Activated CD4-positive, alpha-beta T cell treated with anti-CD3 and anti-CD28 coated beads, Interleukin-2, amount 10 ng/mL, durations not matched to agents 24 days and 14 days (primary cell): ENCODE data around the gene SLC37A3. TPM values are rescaled to one million over a fixed set of nuclear protein-coding genes. Genes with fewer than 3 reads are reported as not detected.
"Not testable (repeated sequence)": the region's sequence is repeated elsewhere in the genome, so short reads cannot be mapped to it uniquely, and the experiment has no call there.

ENCODE experiments used
- DNase-seq: peaks from one replicate; pipeline ENCODE4 v3.0.0; 2022
- H3K27ac Mint-ChIP-seq: one replicate; pipeline ENCODE4 v1.8.0; 2022; ENCODE audit warnings: mild to moderate bottlenecking, mixed read lengths
- H3K27me3 Mint-ChIP-seq: one replicate; pipeline ENCODE4 v1.8.0; 2022; ENCODE audit warnings: mixed read lengths
- H3K36me3 Mint-ChIP-seq: one replicate; pipeline ENCODE4 v1.8.0; 2022; ENCODE audit warnings: low read depth, mild to moderate bottlenecking, mixed read lengths
- H3K4me1 Mint-ChIP-seq: one replicate; pipeline ENCODE4 v1.8.0; 2021; ENCODE audit warnings: mixed read lengths
- H3K4me3 Mint-ChIP-seq: one replicate; pipeline ENCODE4 v1.8.0; 2022; ENCODE audit warnings: mild to moderate bottlenecking, moderate library complexity, mixed read lengths
- H3K9me3 Mint-ChIP-seq: one replicate; pipeline ENCODE4 v1.8.0; 2021; ENCODE audit warnings: mixed read lengths
- intact Hi-C: fragments of 100-400 bp; cut with micrococcal nuclease; formaldehyde crosslinking; loops from one replicate; pipeline ENCODE4 v1.15.1; 2023
- total RNA-seq: library from RNA; stranded (reverse); gene quantifications from 2 replicates; pipeline ENCODE4 v1.2.3, GENCODE V29; 2022

SLC37A3 gene
- total RNA-seq, 1 donor from 2014 or later = 162 TPM

DNA sequence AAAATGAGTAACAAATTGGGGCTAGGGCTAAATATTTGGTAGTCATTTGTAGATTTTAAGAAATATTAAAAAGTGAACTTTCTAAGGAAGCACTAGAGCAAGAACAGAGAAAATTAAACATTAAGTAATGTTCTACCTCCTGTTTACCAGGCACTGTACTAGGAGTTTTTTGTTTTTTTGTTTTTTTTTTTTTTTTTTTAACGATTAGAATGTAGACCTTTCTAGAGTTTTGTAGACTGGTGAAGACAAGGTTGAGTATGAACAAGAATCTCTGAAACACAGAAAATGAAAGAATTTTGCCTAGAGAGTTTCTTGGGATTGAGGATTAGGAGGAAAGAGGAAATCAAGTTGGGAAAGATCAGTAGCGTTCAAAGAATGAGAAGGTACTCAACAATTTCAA, 73.6 kb downstream of the SLC37A3 start:
- Mint-ChIP-seq H3K9me3 (no peaks in the 10 kb centered on the region), H3K27ac (no peak overlapping the region), H3K36me3 (peaks cover 5% of the 10 kb centered on the region), H3K27me3 (no peaks in the 10 kb centered on the region), H3K4me3 (no peak overlapping the region), H3K4me1 (peaks cover 2% of the 10 kb centered on the region)
- no peak for DNase-seq
- intact Hi-C loops = no loop called here

DNA sequence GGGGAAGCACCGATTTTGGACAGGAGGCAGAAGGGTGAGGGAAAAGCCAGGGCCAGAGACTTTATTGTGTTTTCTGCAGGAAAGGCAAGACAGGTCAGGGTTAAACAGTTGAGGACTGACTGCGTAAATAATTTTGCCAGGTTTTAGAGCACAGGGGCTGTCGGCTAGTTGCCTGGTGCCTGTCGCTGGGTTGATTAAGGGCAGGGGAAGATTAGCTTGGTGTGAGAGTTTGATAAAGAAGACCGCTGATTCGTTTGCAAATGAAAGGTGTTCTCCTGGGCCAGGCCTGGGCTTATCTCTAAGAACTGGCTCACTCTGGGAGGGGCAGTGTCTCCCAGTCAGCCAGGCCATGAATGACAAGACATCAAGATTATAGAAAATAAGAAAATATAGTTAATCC, 75.6 kb downstream of the SLC37A3 start:
- Mint-ChIP-seq H3K9me3 (peaks cover 15% of the 10 kb centered on the region), H3K4me1 (peaks cover 12% of the 10 kb centered on the region), H3K4me3 (no peak overlapping the region), H3K27ac (no peak overlapping the region), H3K36me3 (peaks cover 20% of the 10 kb centered on the region), H3K27me3 (no peaks in the 10 kb centered on the region)
- no peak for DNase-seq
- intact Hi-C loops = no loop called here

DNA sequence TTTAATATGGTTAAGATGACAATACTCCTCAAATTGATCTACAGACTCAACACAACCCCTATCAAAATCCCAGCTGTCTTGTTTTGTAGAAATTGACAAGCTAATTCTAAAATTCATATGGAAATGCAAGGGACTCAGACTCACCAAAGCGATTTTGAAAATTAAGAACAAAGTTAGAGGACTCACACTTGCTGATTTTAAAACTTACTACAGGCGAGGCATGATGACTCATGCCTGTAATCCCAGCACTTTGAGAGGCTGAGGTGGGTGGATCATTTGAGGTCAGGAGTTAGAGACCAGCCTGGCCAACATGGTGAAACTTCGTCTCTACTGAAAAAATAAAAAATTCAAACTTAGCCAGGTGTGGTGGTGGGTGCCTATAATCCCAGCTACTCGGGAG, 78.3 kb downstream of the SLC37A3 start:
- H3K27ac Mint-ChIP-seq, DNase-seq, H3K4me3 Mint-ChIP-seq, H3K27me3 Mint-ChIP-seq, intact Hi-C loops: not testable (repeated sequence)
- Mint-ChIP-seq H3K4me1 (peaks cover 32% of the 10 kb centered on the region), H3K9me3 (peaks cover 15% of the 10 kb centered on the region), H3K36me3 (peaks cover 24% of the 10 kb centered on the region)

DNA sequence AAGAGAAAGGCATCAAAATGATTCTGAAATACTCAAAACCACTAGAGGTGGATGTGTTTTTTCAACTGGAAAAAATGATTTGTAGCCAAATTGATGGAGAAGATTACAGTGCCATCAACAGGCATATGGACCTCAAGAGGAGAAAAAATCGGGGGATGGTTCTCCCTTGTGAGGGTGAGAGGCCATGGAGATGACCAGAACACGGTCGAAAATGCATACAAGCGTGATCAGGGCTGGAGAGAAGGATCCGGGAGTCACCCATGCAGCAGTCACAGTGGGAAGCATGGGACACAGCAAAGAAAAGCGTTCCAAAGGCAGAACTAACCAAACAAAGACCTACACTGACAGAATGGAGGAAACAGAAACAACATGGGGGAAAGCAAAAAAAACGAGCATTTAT, 80.3 kb downstream of the SLC37A3 start:
- H3K4me3 Mint-ChIP-seq = no peak overlapping the region
- no peaks in the 10 kb centered on the region for H3K27me3 Mint-ChIP-seq
- intact Hi-C loops = loop anchor here (5.0 to 10.0 kb wide), 2 partner anchors 256 to 543 kb away; partner anchors contain the start of genes HIPK2 and PARP12
- no peak for DNase-seq
- H3K27ac Mint-ChIP-seq = peak overlapping the region; percentile 4
- H3K4me1 Mint-ChIP-seq = peaks cover 37% of the 10 kb centered on the region
- H3K9me3 Mint-ChIP-seq = peaks cover 15% of the 10 kb centered on the region
- H3K36me3 Mint-ChIP-seq = peaks cover 30% of the 10 kb centered on the region

DNA sequence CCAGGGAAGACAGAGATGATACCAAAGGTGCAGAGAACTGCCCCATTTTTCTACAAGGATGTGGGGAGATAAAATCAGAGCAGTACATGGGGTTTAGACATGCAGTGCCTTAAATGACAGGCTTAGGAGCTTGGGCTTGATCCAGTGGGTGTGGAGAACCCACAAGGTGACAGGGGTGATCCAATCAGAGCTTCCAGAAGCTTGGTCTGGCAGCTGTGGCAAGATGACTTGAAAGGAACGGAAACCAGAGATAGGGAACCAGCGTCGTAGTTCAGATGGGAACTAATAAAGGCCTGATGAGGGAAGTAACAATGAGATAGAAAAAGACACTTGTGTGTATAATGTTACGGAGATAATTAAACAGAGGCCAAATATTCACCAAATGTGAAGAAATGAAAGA, 80.7 kb downstream of the SLC37A3 start:
- H3K27me3 Mint-ChIP-seq = no peaks in the 10 kb centered on the region
- H3K4me3 Mint-ChIP-seq = no peak overlapping the region
- peaks cover 15% of the 10 kb centered on the region for H3K9me3 Mint-ChIP-seq
- peak overlapping the region; percentile 4 for H3K27ac Mint-ChIP-seq
- H3K4me1 Mint-ChIP-seq = peaks cover 39% of the 10 kb centered on the region
- DNase-seq = no peak
- intact Hi-C loops = loop anchor here (5.0 to 10.0 kb wide), 2 partner anchors 255 to 543 kb away; partner anchors contain the start of genes HIPK2 and PARP12
- peaks cover 34% of the 10 kb centered on the region for H3K36me3 Mint-ChIP-seq

DNA sequence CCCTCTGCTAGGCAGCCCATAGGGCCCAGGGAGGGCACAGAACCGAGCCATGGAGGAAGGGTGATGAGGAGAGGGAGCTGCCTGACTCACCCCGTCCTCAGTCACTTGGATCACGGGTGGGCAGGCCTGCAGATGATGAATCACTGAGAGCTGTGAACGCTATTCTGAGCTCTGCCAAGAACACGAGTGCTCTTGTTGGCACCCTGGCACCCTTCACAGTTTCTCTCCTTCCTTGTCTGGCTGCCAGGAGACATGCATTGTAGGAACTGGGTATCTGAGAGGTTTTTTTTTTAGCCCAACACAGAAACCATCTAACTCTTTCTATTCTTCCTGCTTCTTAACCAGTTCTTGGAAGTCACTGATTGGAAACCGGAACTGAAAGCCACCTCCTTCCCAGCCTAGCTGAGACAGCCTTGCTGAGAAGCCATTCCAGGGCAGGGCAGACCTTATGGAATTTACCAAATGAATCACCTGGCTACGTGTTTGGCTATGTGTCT, 82.1 kb downstream of the SLC37A3 start:
- Mint-ChIP-seq H3K4me1 (peaks cover 40% of the 10 kb centered on the region), H3K36me3 (peaks cover 39% of the 10 kb centered on the region), H3K4me3 (peak overlapping the region; percentile 39), H3K27me3 (no peaks in the 10 kb centered on the region), H3K27ac (peak overlapping the region; percentile 65), H3K9me3 (peaks cover 21% of the 10 kb centered on the region)
- intact Hi-C loops = loop anchor here (5.0 to 10.0 kb wide), 2 partner anchors 254 to 541 kb away; partner anchors contain the start of genes HIPK2 and PARP12
- DNase-seq = peak; percentile 62

DNA sequence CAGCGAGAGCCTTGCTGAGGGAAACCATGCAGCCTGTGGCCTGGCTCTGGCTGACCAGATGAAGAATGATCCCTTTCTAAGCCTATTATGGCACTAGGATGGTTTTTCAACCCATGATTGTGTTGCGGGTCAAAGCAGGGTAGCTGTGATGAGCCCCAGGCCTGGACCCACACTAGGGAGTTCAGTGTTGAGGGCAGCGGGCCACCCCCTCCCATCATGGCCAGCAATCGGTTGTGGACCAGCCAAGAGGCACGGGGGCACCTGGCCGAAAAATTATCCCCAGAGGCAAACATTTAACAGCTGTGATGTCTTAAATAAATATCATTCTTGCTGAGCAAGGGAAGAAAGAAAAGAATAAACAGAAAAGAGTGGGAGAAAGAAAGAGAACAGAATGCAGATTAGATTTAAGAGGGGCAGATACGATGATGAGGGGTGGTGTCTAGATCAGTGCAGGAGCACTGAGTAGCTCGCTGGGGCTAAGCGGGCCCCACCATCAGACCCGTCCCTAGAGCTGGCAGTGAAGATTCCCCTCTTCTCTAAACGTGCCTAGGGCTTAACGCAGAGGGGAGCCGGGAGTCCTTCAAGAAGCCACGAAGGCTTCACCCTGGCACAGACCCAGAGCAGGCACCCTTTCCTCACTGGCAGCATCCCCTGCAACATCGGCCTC, 82.7 kb downstream of the SLC37A3 start:
- Mint-ChIP-seq H3K27ac (peak overlapping the region; percentile 8), H3K9me3 (peaks cover 21% of the 10 kb centered on the region), H3K36me3 (peaks cover 39% of the 10 kb centered on the region), H3K4me1 (peaks cover 41% of the 10 kb centered on the region), H3K27me3 (no peaks in the 10 kb centered on the region), H3K4me3 (no peak overlapping the region)
- intact Hi-C loops = loop anchor here (5.0 to 10.0 kb wide), 2 partner anchors 253 to 541 kb away; partner anchors contain the start of genes HIPK2 and PARP12
- no peak for DNase-seq

DNA sequence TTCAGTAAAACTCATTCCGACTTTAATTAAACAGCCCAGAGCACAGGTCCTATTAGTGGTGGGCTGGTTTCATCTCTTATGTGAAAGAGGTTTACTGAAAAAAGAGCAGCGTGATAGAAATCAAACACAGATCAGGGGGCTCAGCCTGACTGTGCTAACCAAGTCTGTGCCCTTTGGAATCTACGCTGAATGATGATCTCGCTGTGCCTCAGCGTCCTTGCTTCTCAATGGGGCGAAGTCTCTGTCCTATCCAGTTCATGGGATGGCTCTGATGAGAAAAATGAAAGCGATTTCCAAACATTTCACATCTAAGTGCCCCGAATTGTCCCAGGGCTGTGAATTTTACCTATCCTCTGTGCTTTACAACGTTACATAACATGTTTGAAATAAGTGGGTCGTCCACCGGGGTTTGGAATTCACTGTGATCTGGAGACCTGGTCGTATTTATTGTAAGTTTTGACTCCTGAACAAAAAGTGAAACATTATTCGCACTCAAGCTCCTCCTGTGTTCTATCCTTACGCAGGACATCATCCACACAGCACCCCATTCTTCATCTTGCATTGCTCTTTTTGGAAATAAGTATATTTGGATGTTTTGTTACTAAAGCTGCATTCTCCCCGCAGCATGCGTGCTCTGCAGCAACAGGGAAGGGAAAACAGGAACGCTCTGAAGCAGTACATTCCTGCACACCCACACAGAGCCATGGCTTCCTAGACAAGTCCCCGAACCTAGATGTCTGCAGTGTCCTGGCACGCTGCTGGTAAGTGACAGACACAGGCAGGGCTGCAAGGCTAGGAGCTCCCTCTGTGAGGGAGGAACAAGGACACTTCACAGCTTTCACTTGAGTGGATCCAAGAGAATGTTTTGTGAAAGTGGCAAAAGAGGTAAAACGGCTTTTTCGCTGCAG, 83.5 kb downstream of the SLC37A3 start:
- Mint-ChIP-seq H3K27me3 (no peaks in the 10 kb centered on the region), H3K4me3 (no peak overlapping the region), H3K9me3 (peaks cover 21% of the 10 kb centered on the region), H3K4me1 (peaks cover 41% of the 10 kb centered on the region), H3K27ac (no peak overlapping the region), H3K36me3 (peaks cover 37% of the 10 kb centered on the region)
- intact Hi-C loops = loop anchor here (5.0 to 10.0 kb wide), 2 partner anchors 253 to 540 kb away; partner anchors contain the start of genes HIPK2 and PARP12
- no peak for DNase-seq

DNA sequence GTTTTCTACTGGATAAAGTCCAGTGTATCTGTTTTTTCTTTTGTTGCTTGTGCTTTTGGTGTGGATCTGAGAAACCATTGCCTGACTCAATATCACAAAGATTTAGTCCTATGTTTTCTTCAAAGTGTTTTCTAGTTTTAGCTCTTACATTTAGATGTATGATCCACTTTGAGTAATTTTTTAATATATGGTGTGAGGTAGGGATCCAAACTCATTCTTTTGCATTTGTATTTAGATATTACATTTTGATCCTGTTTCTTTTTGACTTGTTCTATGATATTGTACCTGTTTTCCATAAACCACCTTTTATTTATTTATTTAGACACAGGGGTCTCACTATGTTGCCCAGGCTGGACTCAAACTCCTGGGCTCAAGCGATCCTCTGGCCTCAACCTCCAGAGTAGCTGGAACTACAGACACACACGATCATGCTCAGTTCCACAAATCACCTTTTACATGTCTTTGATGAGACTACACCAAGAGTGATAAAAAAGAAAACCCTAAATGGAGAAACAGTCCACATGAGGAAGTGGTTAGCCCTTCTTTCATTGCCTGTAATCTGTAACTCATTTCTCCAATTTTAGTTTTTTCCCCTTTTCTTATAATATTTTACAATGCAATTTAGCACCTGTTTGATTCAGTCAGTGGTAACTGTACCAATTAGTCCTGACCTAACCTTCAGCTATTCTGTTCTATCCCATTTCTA, 86.0 kb downstream of the SLC37A3 start:
- H3K27me3 Mint-ChIP-seq = no peaks in the 10 kb centered on the region
- peaks cover 26% of the 10 kb centered on the region for H3K4me1 Mint-ChIP-seq
- intact Hi-C loops = loop anchor here (10.0 kb wide), 1 partner anchor 537 kb away; the partner anchor contains the start of gene HIPK2
- peaks cover 7% of the 10 kb centered on the region for H3K9me3 Mint-ChIP-seq
- H3K27ac Mint-ChIP-seq = no peak overlapping the region
- no peak overlapping the region for H3K4me3 Mint-ChIP-seq
- DNase-seq = no peak
- peaks cover 19% of the 10 kb centered on the region for H3K36me3 Mint-ChIP-seq

DNA sequence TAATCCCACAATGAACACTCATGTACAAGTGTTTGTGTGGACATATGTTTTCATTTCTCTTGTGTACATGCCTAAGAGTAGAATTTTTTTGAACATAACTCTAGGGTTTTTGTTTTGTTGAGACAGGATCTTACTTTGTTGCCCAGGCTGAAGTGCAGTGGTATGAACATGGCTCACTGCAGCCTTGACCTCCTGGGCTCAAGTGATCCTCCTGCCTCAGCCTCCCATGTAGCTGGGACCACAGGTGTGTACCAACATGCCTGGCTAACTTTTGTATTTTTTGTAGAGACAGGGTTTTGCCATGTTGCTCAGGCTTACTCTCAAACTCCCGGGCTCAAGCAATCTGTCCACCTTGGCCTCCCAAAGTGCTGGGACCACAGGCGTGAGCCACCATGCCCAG, 87.2 kb downstream of the SLC37A3 start:
- H3K27me3 Mint-ChIP-seq, H3K9me3 Mint-ChIP-seq, DNase-seq, H3K27ac Mint-ChIP-seq, H3K4me3 Mint-ChIP-seq: not testable (repeated sequence)
- intact Hi-C loops = loop anchor here (10.0 kb wide), 1 partner anchor 536 kb away; the partner anchor contains the start of gene HIPK2
- H3K36me3 Mint-ChIP-seq = peaks cover 16% of the 10 kb centered on the region
- H3K4me1 Mint-ChIP-seq = peaks cover 18% of the 10 kb centered on the region

DNA sequence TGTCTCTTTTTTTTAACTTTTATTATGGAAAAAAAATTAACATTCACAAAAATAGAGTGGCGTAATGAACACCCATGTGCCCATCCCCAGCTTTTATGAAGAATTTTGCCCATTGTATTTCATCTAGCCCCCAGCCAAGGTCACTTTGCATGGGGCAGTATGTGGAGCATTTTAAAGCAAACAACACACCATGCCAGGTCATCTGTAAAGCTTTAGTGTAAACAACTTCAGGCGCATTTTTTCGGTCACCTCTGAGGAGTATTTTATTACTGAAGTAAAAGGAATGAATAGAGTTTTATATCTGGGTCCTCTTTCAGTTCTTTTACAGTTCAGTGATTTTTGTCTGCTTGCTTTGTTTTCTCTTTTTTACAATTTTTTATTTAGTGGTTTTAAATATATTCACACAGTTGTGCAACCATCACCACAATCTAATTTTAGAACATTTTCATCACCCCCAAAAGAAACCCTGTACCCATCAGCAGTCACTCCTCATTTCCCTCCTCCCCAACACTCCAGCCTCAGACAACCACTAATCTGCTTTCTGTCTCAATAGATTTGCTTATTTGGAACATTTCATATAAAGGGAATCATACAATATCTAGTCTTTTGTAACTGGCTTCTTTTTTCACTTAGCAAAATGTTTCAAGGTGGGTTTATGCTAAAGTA, 87.9 kb downstream of the SLC37A3 start:
- H3K4me3 Mint-ChIP-seq = no peak overlapping the region
- H3K9me3 Mint-ChIP-seq = peaks cover 7% of the 10 kb centered on the region
- peaks cover 11% of the 10 kb centered on the region for H3K4me1 Mint-ChIP-seq
- intact Hi-C loops = loop anchor here (10.0 kb wide), 1 partner anchor 536 kb away; the partner anchor contains the start of gene HIPK2
- H3K27ac Mint-ChIP-seq = no peak overlapping the region
- H3K27me3 Mint-ChIP-seq = no peaks in the 10 kb centered on the region
- DNase-seq = no peak
- peaks cover 16% of the 10 kb centered on the region for H3K36me3 Mint-ChIP-seq

DNA sequence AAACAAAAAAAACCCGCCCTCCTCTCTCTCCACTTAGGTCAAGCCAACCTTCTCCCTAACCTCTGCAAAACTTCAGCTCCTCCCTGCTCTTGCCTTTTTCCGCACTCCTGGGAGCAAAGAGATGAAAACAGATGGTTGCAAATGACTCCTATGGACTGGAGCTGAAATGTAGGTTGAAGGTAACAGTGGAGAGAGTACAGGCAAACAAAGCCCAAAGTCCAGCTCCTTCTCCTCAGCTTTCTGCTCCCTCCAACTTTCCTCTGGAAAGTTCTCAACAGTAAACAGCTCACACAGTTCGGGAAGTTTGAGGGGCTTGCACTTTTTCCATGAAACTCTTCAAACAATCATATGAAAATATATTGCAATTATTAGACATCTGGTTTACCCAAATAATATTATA, 90.3 kb downstream of the SLC37A3 start:
- DNase-seq = no peak
- Mint-ChIP-seq H3K4me1 (peaks cover 16% of the 10 kb centered on the region), H3K9me3 (peaks cover 7% of the 10 kb centered on the region), H3K27me3 (no peaks in the 10 kb centered on the region), H3K36me3 (peaks cover 10% of the 10 kb centered on the region), H3K27ac (no peak overlapping the region), H3K4me3 (no peak overlapping the region)
- intact Hi-C loops = no loop called here
